SK-N-MC (cell line): ENCODE results near the gene SLC6A11.

Source experiments
- DNase-seq: peaks from one replicate; pipeline ENCODE4 v3.0.0-alpha.2; 2011; ENCODE audit warnings: low read depth, low spot score
- H3K27ac ChIP-seq: fragments of 200-600 bp; sonication (generic); 2 replicates; pipeline ENCODE4 v1.5.1; 2016; ENCODE audit warnings: mixed run types
- H3K36me3 ChIP-seq: fragments of 200-600 bp; sonication (generic); 2 replicates; pipeline ENCODE4 v1.6.1; 2017; ENCODE audit warnings: antibody characterized with exemption, low read length, mixed read lengths; ENCODE audit not compliant: insufficient read depth
- H3K4me3 ChIP-seq: fragments of 200-600 bp; sonication (generic); 2 replicates; pipeline ENCODE4 v1.5.1; 2016
- H3K9ac ChIP-seq: fragments of 200-600 bp; sonication (generic); 2 replicates; pipeline ENCODE4 v1.8.0; 2017; ENCODE audit warnings: mixed run types, mixed read lengths; ENCODE audit not compliant: insufficient read length
- H3K9me3 ChIP-seq: fragments of 200-600 bp; sonication (generic); 2 replicates; pipeline ENCODE4 v1.6.1; 2017; ENCODE audit warnings: low read depth, mild to moderate bottlenecking, antibody characterized with exemption, low read length, moderate library complexity, mixed read lengths
- EZH2 ChIP-seq: fragments of 200-600 bp; sonication (generic); IDR thresholded peaks from one replicate; pipeline ENCODE4 v1.6.1; 2017; ENCODE audit warnings: antibody characterized with exemption
- FOXP2 ChIP-seq: optimal IDR thresholded peaks from 2 replicates; pipeline ENCODE3; 2011; ENCODE audit warnings: mild to moderate bottlenecking, moderate library complexity; ENCODE audit not compliant: insufficient read depth; ENCODE audit errors: extremely low read length, control extremely low read depth
- POLR2AphosphoS5 ChIP-seq: IDR thresholded peaks from 2 replicates; pipeline ENCODE4 v1.6.1; 2012; ENCODE audit warnings: mild to moderate bottlenecking, low read depth, low read length, borderline replicate concordance

The SLC6A11 gene

GRCh38 chr3:10882851-10883250 lies 66.8 kb downstream of the SLC6A11 start:
- Histone ChIP-seq H3K9me3 (no peaks in the 10 kb centered on the region), H3K27ac (no peak overlapping the region), H3K36me3 (no peaks in the 10 kb centered on the region), H3K4me3 (no peak overlapping the region), H3K9ac (no peak overlapping the region)
- TF ChIP-seq EZH2: no peak
- no peak for TF ChIP-seq POLR2AphosphoS5
- no peak for TF ChIP-seq FOXP2
- DNase-seq: no peak

GRCh38 chr3:10883478-10884234 lies 67.6 kb downstream of the SLC6A11 start:
- no peak overlapping the region for H3K27ac ChIP-seq
- no peaks in the 10 kb centered on the region for H3K36me3 ChIP-seq
- H3K4me3 ChIP-seq: no peak overlapping the region
- DNase-seq: no peak
- no peak overlapping the region for H3K9ac ChIP-seq
- TF ChIP-seq POLR2AphosphoS5: no peak
- TF ChIP-seq EZH2: no peak
- TF ChIP-seq FOXP2: no peak
- no peaks in the 10 kb centered on the region for H3K9me3 ChIP-seq

GRCh38 chr3:10887015-10887414 lies 71.0 kb downstream of the SLC6A11 start:
- Histone ChIP-seq H3K9ac (no peak overlapping the region), H3K9me3 (no peaks in the 10 kb centered on the region), H3K36me3 (no peaks in the 10 kb centered on the region), H3K27ac (no peak overlapping the region), H3K4me3 (no peak overlapping the region)
- no peak for TF ChIP-seq FOXP2
- no peak for TF ChIP-seq POLR2AphosphoS5
- TF ChIP-seq EZH2: no peak
- no peak for DNase-seq

- no peak overlapping the region for H3K4me3 ChIP-seq
- no peak overlapping the region for H3K27ac ChIP-seq
- H3K36me3 ChIP-seq: no peaks in the 10 kb centered on the region
- no peak overlapping the region for H3K9ac ChIP-seq
- no peaks in the 10 kb centered on the region for H3K9me3 ChIP-seq
- no peak for TF ChIP-seq EZH2
- no peak for TF ChIP-seq POLR2AphosphoS5
- no peak for TF ChIP-seq FOXP2
- DNase-seq: no peak
Measured at GRCh38 chr3:10888518-10889090, 72.6 kb downstream of the SLC6A11 start.

GRCh38 chr3:10889206-10889960 lies 73.4 kb downstream of the SLC6A11 start:
- no peak overlapping the region for H3K9ac ChIP-seq
- H3K36me3 ChIP-seq: no peaks in the 10 kb centered on the region
- no peak for TF ChIP-seq FOXP2
- no peak for TF ChIP-seq POLR2AphosphoS5
- DNase-seq: no peak
- H3K9me3 ChIP-seq: no peaks in the 10 kb centered on the region
- H3K4me3 ChIP-seq: no peak overlapping the region
- H3K27ac ChIP-seq: no peak overlapping the region

GRCh38 chr3:10890665-10891064 lies 74.6 kb downstream of the SLC6A11 start:
- H3K36me3 ChIP-seq: no peaks in the 10 kb centered on the region
- H3K9ac ChIP-seq: no peak overlapping the region
- no peak overlapping the region for H3K27ac ChIP-seq
- TF ChIP-seq EZH2 (no peak), POLR2AphosphoS5 (no peak), FOXP2 (no peak)
- H3K9me3 ChIP-seq: no peaks in the 10 kb centered on the region
- no peak overlapping the region for H3K4me3 ChIP-seq
- DNase-seq: no peak

- no peak for TF ChIP-seq POLR2AphosphoS5
- no peak for TF ChIP-seq EZH2
- no peak for TF ChIP-seq FOXP2
Measured at GRCh38 chr3:10892622-10893021, 76.6 kb downstream of the SLC6A11 start.

GRCh38 chr3:10901296-10901945 lies 85.4 kb downstream of the SLC6A11 start:
- Histone ChIP-seq H3K9me3 (no peaks in the 10 kb centered on the region), H3K27ac (no peak overlapping the region), H3K9ac (no peak overlapping the region), H3K36me3 (no peaks in the 10 kb centered on the region), H3K4me3 (no peak overlapping the region)
- no peak for DNase-seq
- no peak for TF ChIP-seq FOXP2
- no peak for TF ChIP-seq POLR2AphosphoS5
- TF ChIP-seq EZH2: no peak

More at GRCh38 chr3:10892622-10893021, 76.6 kb downstream of the SLC6A11 start:
- Histone ChIP-seq H3K27ac (no peak overlapping the region), H3K36me3 (no peaks in the 10 kb centered on the region), H3K9me3 (no peaks in the 10 kb centered on the region), H3K9ac (no peak overlapping the region), H3K4me3 (no peak overlapping the region)
- no peak for DNase-seq
